Measurements from ENCODE around the gene JUP. TPM values are rescaled to one million over a fixed set of nuclear protein-coding genes. Genes with fewer than 3 reads are reported as not detected.

JUP gene
- total RNA-seq, 1 experiment from 2014 or later = 132 TPM

DNA sequence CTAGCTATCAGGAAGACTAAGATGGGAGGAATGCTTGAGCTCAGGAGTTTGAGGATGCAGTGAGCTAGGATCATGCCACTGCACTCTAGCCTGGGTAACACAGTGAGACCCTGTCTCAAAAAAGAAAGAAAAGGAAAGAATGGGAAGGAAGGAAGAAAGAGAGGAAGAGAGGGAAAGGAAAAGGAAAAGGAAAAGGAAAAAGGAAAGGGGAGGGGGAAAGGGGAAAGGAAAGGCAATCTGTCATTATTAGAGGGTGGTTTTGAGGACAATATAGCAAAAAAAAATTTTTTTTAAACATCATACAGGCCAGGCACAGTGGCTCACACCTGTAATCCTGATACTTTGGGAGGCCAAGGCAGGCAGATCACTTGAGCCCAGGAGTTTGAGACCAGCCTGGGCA lies 20.4 kb downstream of the JUP start:
- H3K9ac ChIP-seq (ENCODE audit: low read length) = no peak overlapping the region
- no peak for ATAC-seq
- H3K9me2 ChIP-seq (replicated peaks; ENCODE audit: low read length) = no peaks in the 10 kb centered on the region
- no TSS peak for BruUV-seq (replicated peaks)
- H3K36me3 ChIP-seq (ENCODE audit: low read depth, low read length) = peaks cover 44% of the 10 kb centered on the region
- H3K79me2 ChIP-seq (ENCODE audit: low read length) = no peaks in the 10 kb centered on the region
- intact Hi-C loops (cut with micrococcal nuclease) = no loop called here
- H3F3A ChIP-seq (ENCODE audit: low read length, unreplicated experiment) = no peaks in the 10 kb centered on the region
- H3K9me3 ChIP-seq (ENCODE audit: low read length) = no peaks in the 10 kb centered on the region
- TF ChIP-seq CTCF (conservative IDR thresholded peaks at IDR 0.05; ENCODE audit: low read depth, low read length) = no peak
- H3K27ac ChIP-seq (ENCODE audit: low read length) = no peak overlapping the region
- no peak overlapping the region for H3K4me2 ChIP-seq (ENCODE audit: low read length)
- POLR2A ChIA-PET (ENCODE audit: unreplicated experiment) = no interaction called here
- CTCF ChIA-PET = no interaction called here
- no peaks in the 10 kb centered on the region for H4K20me1 ChIP-seq (ENCODE audit: low read length)
- no peak for DNase-seq
- H3K27me3 ChIP-seq (ENCODE audit: low read length) = no peaks in the 10 kb centered on the region
- H3K4me3 ChIP-seq (ENCODE audit: low read length) = no peak overlapping the region
- no peak overlapping the region for H2AFZ ChIP-seq (ENCODE audit: low read length)
- H3K4me1 ChIP-seq (ENCODE audit: insufficient read depth, low read length) = no peaks in the 10 kb centered on the region

- Histone ChIP-seq H3K4me1 (ENCODE audit: insufficient read depth, low read length) (no peaks in the 10 kb centered on the region), H3K9me2 (replicated peaks; ENCODE audit: low read length) (no peaks in the 10 kb centered on the region), H3K9ac (ENCODE audit: low read length) (no peak overlapping the region), H2AFZ (ENCODE audit: low read length) (no peak overlapping the region), H3F3A (ENCODE audit: low read length, unreplicated experiment) (no peaks in the 10 kb centered on the region), H3K9me3 (ENCODE audit: low read length) (no peaks in the 10 kb centered on the region), H3K79me2 (ENCODE audit: low read length) (no peaks in the 10 kb centered on the region), H3K4me3 (ENCODE audit: low read length) (no peak overlapping the region), H3K27ac (ENCODE audit: low read length) (no peak overlapping the region), H3K36me3 (ENCODE audit: low read depth, low read length) (peaks cover 41% of the 10 kb centered on the region), H3K4me2 (ENCODE audit: low read length) (no peak overlapping the region), H3K27me3 (ENCODE audit: low read length) (no peaks in the 10 kb centered on the region), H4K20me1 (ENCODE audit: low read length) (no peaks in the 10 kb centered on the region)
- no peak for TF ChIP-seq EZH2phosphoT487 (IDR thresholded peaks at IDR 0.05; ENCODE audit: borderline replicate concordance, low read length)
- TF ChIP-seq CTCF (conservative IDR thresholded peaks at IDR 0.05; ENCODE audit: low read depth, low read length) = no peak
- no peak for TF ChIP-seq EZH2 (IDR thresholded peaks at IDR 0.05; ENCODE audit: low read length, unreplicated experiment)
- POLR2A ChIA-PET (ENCODE audit: unreplicated experiment) = no interaction called here
- no peak for DNase-seq
- intact Hi-C loops (cut with micrococcal nuclease) = no loop called here
- TSS peak; percentile 10 for BruUV-seq (replicated peaks)
- CTCF ChIA-PET = no interaction called here
- ATAC-seq = no peak
These were observed 23.2 kb downstream of the JUP start for GRCh38 chr17:41763327-41763726.

GRCh38 chr17:41762841-41763240 lies 23.7 kb downstream of the JUP start:
- ATAC-seq = no peak
- H3K4me3 ChIP-seq (ENCODE audit: low read length) = no peak overlapping the region
- H3K79me2 ChIP-seq (ENCODE audit: low read length) = no peaks in the 10 kb centered on the region
- no peaks in the 10 kb centered on the region for H3F3A ChIP-seq (ENCODE audit: low read length, unreplicated experiment)
- H4K20me1 ChIP-seq (ENCODE audit: low read length) = no peaks in the 10 kb centered on the region
- no TSS peak for BruUV-seq (replicated peaks)
- no peak overlapping the region for H3K4me2 ChIP-seq (ENCODE audit: low read length)
- TF ChIP-seq CTCF (conservative IDR thresholded peaks at IDR 0.05; ENCODE audit: low read depth, low read length) = no peak
- no peak for TF ChIP-seq EZH2phosphoT487 (IDR thresholded peaks at IDR 0.05; ENCODE audit: borderline replicate concordance, low read length)
- TF ChIP-seq EZH2 (IDR thresholded peaks at IDR 0.05; ENCODE audit: low read length, unreplicated experiment) = no peak
- peaks cover 43% of the 10 kb centered on the region for H3K36me3 ChIP-seq (ENCODE audit: low read depth, low read length)
- H3K9me2 ChIP-seq (replicated peaks; ENCODE audit: low read length) = no peaks in the 10 kb centered on the region
- CTCF ChIA-PET = no interaction called here
- no peak overlapping the region for H2AFZ ChIP-seq (ENCODE audit: low read length)
- H3K27me3 ChIP-seq (ENCODE audit: low read length) = no peaks in the 10 kb centered on the region
- H3K9me3 ChIP-seq (ENCODE audit: low read length) = no peaks in the 10 kb centered on the region
- intact Hi-C loops (cut with micrococcal nuclease) = no loop called here
- no peak overlapping the region for H3K9ac ChIP-seq (ENCODE audit: low read length)
- no peak overlapping the region for H3K27ac ChIP-seq (ENCODE audit: low read length)
- DNase-seq = no peak
- H3K4me1 ChIP-seq (ENCODE audit: insufficient read depth, low read length) = no peaks in the 10 kb centered on the region
- POLR2A ChIA-PET (ENCODE audit: unreplicated experiment) = no interaction called here
